Stimulated activated CD8-positive, alpha-beta memory T cell treated with anti-CD3 and anti-CD28 coated beads, Interleukin-15, amount 100 ng/mL, for 24 hours (primary cell): ENCODE data around the gene ZSCAN5B.
"Not testable (repeated sequence)": the region's sequence is repeated elsewhere in the genome, so short reads cannot be mapped to it uniquely, and the experiment has no call there.

Experiments used
- DNase-seq: peaks from one replicate; pipeline ENCODE4 v3.0.0-alpha.2; 2020; ENCODE audit warnings: low read depth

Gene ZSCAN5B, protein sequence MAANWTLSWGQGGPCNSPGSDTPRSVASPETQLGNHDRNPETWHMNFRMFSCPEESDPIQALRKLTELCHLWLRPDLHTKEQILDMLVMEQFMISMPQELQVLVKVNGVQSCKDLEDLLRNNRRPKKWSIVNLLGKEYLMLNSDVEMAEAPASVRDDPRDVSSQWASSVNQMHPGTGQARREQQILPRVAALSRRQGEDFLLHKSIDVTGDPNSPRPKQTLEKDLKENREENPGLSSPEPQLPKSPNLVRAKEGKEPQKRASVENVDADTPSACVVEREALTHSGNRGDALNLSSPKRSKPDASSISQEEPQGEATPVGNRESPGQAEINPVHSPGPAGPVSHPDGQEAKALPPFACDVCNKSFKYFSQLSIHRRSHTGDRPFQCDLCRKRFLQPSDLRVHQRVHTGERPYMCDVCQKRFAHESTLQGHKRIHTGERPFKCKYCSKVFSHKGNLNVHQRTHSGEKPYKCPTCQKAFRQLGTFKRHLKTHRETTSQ

DNA sequence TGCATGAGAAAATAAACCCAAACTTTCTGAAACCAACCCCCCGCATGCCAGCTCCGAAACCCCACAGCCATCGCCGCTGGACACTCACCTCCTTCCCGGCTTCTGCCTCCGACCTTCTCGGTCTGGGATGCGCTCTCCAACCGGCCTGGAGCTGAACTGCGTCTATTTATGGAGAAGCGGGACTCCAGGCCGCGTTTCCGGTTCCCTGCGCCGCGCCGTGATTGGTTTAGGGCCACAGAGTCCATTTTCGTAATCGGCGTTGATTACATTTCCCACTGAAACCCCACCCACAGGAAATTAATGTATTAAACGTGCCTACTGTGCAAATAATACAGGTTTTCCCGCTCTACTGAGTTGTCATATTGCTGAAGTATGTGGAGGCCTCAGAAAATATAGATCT is at the start of gene ZSCAN5B:
Gene ZSCAN5B (minus strand): TSS at position 138 of the 400 bp plus-strand sequence. CDS start 4,731 bp downstream, outside the sequence.
- not testable (repeated sequence) for DNase-seq

GRCh38 chr19:56245764-56246163 is 48.2 kb upstream of the ZSCAN5B start:
- not testable (repeated sequence) for DNase-seq

DNA sequence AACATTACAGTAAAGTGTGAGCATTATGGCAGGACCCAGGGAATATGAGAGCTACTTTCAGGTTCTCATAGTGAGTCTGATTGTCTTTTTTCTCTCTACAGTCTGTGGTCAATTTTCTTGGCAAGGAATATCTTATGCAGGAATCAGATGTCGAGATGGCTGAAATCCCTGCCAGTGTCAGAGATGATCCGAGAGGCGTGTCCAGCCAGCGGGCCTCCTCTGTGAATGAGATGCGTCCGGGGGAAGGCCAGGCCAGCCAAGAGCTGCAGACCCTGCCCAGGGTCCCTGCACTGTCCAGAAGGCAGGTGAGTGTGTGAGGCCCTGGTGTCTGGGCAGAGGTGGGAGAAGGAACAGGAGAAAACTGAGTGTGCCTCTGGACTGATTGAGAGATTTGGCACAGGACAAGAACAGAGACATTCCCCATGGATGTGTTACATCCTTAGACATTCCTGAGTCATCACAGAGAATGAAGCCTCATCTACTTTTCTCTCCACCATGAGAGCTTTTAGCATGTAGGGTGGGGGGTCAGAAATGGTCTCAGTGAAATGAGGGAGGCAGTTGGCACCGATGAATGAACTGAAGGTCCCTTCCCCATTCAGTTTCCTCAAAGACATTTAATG is 47.6 kb upstream of the ZSCAN5B start:
- DNase-seq, result no peak

- DNase-seq, result no peak
Observed at GRCh38 chr19:56223481-56223880, 25.9 kb upstream of the ZSCAN5B start.

GRCh38 chr19:56222901-56223300 is 25.3 kb upstream of the ZSCAN5B start:
- DNase-seq, result no peak

GRCh38 chr19:56221851-56222250 is 24.3 kb upstream of the ZSCAN5B start:
- no peak for DNase-seq

DNA sequence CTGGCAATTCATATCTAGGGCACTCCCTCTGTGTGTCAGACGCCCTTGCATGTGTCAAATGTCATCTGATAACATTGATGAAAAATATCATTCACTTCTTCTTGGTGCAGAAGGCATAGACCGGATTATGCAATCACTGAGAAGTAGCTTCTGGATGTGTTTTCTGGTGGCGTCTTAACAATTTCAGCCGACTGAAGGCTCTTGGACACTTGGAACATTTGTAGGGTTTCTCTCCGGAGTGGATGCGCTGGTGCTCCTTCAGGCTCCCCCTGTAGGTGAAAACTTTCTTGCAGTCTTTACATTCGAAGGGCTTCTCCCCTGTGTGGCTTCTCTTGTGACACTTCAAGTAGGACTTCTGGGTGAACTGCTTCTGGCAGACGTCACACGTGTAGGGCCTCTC is 23.9 kb upstream of the ZSCAN5B start:
- DNase-seq, result not testable (repeated sequence)

DNA sequence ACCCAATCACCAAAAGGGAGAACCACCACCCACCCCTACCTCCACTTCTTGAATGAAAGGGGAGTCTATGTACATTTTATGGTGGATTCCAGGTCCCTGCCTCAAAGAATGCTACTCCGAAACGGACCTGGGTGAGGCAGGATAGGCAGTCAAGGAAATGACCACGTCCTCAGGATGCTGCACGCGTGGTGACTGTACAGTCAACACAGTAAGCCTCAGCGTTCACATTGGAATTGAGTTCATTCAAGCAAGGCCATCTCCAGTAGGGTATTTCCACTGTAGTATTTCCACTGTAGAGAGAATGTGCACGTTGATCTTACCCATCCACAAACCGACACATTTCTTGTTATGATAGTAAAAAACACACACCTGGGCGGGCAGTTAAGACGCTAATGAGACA is 21.4 kb upstream of the ZSCAN5B start:
- no peak for DNase-seq

DNA sequence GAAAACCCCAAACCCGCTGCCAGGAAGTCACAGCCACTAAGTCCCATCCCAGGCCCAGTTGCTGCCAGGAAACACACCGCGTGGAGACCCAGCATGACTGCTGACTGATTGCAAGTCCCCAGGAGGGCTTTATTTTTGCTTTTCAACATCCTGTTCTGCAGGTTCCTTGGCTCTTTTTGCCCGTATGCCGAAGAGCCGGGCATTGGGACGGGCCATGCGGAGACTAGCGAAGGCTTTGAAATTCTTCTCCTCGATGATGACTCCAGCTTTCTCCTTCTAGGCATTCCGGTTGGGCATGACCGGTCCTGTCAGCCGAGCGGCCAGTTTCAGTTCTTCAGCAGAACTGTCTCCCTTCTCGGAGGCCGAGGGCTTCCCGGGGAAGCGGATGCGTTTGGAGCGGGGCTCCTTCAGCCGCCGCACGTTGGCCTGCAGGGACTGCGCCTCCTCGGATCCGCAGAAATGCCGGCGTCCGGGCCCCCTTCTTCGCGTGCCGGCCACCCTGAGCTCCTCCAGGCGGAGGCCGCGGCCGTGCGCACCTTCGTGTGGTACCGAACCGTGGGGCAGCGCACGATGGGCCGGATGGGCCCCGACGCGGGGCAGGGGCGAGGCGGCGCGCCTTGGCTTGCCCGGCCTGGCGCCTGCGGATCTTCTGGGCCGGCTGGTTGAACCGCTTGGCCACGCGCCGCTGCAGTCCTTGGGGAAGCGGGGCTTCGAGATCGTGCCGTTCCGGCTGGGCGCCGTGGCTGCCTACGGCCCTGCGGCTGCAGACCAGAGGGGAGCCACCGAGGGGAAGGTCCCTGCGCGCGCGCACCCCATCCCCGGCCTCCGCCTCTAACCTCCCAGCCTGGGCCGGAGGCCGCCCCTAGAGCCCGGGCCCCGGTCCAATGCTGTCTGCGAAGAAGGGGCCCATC is 19.7 kb upstream of the ZSCAN5B start:
- no peak for DNase-seq

GRCh38 chr19:56211718-56212117 is 14.1 kb upstream of the ZSCAN5B start:
- DNase-seq, result no peak

GRCh38 chr19:56210036-56210435 is 12.5 kb upstream of the ZSCAN5B start:
- not testable (repeated sequence) for DNase-seq

DNA sequence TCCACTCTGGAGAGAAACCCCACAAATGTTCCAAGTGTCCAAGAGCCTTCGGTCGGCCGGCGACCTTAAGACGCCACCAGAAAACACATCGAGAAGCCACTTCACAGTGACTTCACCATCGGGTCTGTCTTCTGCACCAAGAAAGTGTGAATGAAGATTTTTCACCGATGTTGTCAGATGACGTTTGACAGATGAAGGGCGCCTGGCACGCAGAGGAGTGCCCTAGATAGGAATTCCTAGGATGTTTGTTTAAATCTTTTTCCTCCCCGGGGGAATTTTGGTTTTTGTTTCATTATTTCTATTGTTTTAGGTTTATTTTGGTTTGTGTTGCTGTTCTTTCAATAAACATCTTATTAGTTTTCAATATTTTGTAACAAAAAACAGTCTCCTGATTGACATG is 11.5 kb upstream of the ZSCAN5B start:
- no peak for DNase-seq

DNA sequence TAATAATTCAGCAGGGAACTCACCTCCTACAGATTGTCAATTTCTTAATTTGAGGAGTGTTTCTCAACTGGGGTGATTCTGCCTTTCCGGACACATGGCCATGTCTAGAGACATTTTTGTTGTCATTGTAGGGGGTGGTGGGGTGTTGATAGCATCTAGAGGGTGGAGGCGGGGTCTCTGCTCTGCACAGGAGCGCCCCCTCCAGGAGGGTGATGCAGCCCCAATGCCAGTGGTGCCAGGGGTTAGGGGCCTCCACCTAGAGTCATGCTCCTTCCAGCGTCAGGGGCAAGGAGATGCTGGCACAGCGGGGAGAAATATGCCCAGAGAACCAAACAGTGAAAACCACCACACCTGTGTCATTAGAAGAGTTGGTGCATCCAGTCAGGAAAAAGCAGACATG is 10.0 kb upstream of the ZSCAN5B start:
- not testable (repeated sequence) for DNase-seq

DNA sequence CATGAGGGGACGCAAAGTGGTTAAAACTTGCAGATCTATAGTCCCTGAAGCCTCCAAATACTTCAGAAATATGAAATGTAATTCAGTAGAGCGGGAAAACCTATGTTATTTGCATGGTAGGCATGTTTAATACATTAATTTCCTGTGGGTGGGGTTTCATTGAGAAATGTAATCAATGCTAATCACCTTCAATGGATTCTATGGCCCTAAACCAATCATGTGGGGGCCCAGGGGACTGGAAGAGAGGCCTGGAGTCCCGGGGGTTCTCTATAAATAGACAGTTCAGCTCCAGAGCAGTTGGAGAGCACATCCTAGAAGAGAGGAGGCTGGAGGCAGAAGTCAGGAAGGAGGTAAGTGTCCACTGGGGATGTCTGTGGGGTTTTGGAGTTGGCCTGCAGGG is 4.4 kb upstream of the ZSCAN5B start, which contains the start of gene ZSCAN5C:
Gene ZSCAN5C (plus strand): TSS at position 301 of the 400 bp plus-strand sequence. CDS start 3,641 bp downstream, outside the sequence.
- no peak for DNase-seq

GRCh38 chr19:56199687-56200086 is 2.1 kb upstream of the ZSCAN5B start:
- DNase-seq, result no peak

DNA sequence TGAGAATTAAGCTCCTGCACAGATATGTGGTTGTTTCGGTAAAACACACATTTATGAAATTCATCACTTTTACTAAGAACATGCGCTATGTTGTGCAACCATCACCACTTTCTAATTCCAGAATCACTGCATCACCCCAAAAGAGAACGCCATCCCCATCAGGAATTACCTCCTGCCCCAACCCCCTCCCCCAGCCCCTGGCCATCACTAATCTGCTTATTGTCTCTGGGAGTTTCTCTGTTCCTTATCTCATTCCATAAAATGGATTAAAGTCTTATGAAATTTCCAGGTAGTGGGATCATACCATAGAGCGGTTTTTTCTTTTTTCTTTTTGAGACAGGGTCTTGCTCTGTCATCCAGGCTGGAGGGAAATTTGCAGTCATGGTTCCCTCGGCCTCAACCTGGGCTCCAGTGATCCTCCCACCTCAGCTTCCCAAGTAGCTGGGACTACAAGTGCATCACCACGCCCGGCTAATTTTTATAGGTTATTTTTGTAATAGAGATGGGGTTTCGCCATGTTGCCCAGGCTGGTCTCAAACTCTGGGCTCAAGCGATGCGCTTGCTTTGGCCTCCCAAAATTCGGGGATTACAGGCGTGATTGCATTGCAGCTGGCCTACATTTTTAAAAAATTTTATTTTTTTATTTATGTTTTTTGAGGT is 3.5 kb downstream of the ZSCAN5B start:
- no peak for DNase-seq

GRCh38 chr19:56191711-56192110 is 5.9 kb downstream of the ZSCAN5B start:
- no peak for DNase-seq

DNA sequence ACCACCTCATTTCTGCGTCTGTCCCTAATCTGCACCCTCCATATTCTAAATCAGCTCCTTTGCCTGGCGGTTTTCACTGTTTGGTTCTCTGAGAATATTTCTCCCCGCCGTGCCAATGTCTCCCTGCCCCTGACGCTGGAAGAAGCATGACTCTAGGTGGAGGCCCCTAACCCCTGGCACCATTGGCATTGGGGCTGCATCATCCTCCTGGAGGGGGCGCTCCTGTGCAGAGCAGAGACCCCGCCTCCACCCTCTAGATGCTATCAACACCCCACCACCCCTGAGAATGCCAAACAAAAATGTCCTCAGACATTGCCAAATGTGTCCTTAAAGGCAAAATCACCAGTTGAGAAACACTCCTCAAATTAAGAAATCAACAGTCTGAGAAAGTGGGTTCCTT is 6.5 kb downstream of the ZSCAN5B start:
- no peak for DNase-seq

DNA sequence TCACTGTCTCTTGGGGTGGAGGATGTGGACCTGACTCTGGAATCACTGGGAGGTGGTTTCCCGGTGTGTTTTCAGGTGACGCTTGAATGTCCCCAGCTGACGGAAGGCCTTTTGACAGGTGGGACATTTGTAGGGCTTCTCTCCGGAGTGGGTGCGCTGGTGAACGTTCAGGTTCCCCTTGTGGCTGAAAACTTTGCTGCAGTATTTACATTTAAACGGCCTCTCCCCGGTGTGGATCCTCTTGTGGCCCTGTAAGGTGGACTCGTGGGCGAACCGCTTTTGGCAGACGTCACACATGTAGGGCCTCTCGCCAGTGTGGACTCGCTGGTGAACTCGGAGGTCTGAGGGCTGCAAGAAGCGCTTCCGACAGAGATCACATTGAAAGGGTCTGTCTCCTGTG is 7.8 kb downstream of the ZSCAN5B start:
- no peak for DNase-seq

GRCh38 chr19:56177564-56178243 is 19.9 kb downstream of the ZSCAN5B start:
- no peak for DNase-seq

DNA sequence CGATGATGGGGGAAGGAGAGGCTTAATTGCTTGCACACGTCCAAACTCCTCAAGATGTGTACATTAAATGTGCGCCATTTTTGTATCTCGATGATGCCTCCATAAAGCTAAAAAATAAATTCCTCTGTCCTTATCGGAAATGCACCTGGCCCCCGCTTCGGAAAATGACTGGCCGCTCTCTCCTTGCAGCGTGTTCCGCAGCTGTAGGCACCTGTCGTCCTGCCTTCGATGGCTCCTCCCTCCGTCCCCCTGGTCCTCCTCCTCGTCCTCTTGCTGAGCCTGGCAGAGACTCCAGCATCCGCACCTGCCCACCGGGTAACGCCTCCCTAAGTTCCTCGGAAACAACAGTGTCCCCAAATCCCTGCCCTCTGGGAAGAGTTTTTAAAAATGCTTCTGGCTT is 20.7 kb downstream of the ZSCAN5B start:
- no peak for DNase-seq
